ENCODE measurements around the gene ITPKB.
"Not testable (repeated sequence)": the region's sequence is repeated elsewhere in the genome, so short reads cannot be mapped to it uniquely, and the experiment has no call there.

Gene ITPKB

DNA sequence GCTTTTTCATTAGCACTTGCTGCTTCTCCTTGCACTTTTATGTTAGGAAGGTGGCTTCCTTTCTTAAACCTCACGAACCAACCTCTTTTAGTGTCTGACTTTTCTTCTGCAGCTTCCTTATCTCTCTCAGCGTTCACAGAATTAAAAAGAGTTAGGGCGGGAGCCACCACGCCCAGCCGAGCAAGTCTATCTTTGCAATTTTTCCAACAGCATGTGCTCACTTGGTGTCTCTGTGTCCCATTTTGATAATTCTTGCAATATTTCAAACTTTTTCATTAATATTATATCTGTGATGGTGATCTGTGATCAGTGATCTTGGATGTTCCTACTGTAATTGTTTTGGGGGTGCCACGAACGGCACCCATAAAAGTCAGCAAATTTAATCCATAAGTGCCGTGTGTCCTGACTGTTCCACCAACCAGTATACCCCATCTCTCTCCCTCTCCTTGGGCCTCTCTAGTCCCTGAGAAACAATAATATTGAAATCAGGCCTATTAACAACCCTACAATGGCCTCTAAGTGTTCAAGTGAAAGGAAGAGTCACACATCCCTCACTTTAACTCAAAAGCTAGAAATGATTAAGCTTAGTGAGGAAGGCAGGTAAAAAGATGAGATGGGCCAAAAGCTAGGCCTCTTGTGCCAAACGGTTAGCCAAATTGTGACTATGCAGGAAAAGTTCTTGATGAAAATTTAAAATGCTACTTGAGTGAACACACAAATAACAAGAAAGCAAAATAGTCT is 15.9 kb upstream of the ITPKB start:
- DNase-seq = no peak

DNA sequence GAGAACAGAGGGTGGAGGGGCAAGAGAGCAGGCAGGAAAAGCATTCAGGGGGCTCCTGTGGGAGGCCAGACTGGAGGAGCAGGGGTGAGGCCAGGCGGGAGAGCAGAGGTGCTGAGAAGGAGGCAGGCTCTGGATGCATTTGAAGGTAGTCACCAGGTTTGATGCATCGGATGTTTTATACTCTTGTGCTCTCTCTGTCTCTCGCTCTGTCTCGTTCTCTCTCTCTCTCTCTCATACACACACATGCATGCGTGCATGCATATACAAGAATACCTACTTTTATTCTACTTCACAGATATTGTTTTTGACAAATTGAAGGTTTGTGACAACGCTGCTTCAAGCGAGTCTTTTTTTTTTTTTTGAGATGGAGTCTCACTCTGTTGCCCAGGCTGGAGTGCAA is 15.0 kb upstream of the ITPKB start:
- no peak for DNase-seq

- no peak for DNase-seq
Measured at GRCh38 chr1:226751703-226752102, 12.6 kb upstream of the ITPKB start.

GRCh38 chr1:226751214-226751613 is 12.1 kb upstream of the ITPKB start:
- DNase-seq = no peak

DNA sequence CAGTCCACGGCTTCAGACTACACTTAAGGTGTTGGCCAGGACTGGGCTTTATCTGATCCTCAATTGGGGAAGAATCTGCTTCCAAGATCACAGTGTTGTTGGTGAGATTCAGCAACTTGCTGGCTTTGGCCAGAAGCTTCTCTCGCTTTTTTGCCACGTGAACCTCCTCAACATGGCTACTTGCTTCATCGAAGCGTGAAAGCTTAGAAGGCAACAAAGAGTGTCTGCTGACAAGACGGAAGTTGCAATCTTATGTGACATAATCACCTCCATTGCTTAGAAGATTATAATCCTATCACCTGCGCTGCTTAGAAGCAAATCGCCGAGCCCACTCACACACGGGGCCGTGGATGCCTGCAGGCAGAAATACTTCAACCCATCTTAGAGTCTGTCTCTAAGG is 10.4 kb upstream of the ITPKB start:
- no peak for DNase-seq

DNA sequence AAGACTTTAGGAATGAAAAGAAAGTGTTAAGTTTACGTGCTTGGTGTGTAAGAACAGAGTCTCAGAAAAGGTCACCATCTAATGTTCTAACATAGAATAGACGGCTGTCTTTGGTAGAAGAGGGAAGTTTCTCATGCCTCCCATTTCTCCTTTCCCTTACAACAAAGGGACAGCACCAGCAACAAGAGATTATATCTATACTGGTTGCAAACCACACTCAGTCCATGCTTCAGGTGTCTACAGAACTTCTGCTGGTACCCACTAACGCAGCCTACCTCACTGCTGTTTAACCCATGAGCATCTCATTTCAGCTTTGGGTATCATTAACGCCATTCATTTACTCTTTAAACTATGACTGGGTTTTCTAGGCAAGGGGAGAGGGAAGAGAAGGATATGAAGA is 9.2 kb upstream of the ITPKB start:
- DNase-seq = no peak

GRCh38 chr1:226747519-226748263 is 8.6 kb upstream of the ITPKB start:
- DNase-seq = not testable (repeated sequence)

- DNase-seq = no peak
Measured at GRCh38 chr1:226743259-226743658, 4.2 kb upstream of the ITPKB start.

GRCh38 chr1:226741009-226741408 is 1.9 kb upstream of the ITPKB start:
- no peak for DNase-seq

- no peak for DNase-seq
Measured at GRCh38 chr1:226739696-226740065, 599 bp upstream of the ITPKB start.

DNA sequence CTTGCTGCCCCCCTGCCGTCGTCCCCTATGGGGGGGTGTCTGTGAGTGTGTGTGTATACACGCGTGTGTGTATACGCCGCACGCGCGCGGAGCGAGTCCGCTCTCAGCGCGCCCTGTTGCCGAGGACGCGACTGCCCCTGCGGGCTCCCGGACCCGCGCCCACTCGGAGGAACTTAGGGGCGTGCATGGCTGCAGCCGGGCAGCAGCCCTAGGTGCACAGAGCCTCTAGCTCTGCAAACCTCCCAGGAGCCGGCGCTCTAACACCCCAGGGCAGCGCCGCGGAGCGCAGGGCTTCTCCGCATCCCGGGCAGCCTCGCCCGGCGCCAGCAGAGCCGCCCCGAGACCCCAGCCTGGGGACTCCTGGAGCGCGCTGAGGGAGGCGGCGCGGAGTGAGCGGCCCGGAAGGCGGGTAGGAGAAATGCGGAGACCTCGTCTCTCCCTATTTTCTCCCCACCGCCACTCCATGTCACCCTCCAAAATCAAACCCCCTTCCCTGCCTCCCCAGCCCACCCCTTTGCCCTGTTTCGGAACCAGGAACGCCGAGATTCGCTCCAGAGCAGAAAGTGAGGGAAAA is 574 bp downstream of the ITPKB start:
- DNase-seq = no peak

DNA sequence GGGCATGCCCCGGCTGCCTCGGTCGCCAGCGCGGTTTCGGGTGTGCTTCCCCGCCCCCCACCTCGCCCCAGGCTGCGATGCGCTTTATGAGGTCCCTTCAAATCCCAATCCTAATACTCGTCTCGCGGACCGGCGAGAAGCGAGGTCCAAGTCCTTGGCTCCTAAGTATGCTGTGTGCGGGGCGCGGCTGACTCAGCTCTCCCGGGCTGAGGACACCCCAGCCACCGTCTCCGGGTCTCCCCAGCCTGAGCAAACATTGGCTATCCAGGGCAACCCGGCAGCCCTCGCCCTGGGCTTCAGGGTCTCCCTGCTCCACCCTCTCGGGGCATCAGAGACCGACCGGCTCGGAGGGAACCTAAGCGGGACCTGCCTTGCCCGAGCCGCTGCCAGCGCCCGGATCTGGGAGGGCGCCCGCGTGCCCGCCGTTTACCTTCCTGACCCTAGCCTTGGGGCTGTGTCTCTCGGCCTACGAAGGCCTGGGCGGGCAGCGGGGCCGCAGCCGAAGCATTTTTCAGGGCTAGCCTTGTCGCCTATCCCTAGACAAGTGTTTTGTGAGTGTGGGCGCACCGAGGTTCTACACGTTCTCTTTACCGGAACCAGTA is 1.2 kb downstream of the ITPKB start:
- no peak for DNase-seq

GRCh38 chr1:226736908-226737818 is 1.9 kb downstream of the ITPKB start:
- DNase-seq = no peak

DNA sequence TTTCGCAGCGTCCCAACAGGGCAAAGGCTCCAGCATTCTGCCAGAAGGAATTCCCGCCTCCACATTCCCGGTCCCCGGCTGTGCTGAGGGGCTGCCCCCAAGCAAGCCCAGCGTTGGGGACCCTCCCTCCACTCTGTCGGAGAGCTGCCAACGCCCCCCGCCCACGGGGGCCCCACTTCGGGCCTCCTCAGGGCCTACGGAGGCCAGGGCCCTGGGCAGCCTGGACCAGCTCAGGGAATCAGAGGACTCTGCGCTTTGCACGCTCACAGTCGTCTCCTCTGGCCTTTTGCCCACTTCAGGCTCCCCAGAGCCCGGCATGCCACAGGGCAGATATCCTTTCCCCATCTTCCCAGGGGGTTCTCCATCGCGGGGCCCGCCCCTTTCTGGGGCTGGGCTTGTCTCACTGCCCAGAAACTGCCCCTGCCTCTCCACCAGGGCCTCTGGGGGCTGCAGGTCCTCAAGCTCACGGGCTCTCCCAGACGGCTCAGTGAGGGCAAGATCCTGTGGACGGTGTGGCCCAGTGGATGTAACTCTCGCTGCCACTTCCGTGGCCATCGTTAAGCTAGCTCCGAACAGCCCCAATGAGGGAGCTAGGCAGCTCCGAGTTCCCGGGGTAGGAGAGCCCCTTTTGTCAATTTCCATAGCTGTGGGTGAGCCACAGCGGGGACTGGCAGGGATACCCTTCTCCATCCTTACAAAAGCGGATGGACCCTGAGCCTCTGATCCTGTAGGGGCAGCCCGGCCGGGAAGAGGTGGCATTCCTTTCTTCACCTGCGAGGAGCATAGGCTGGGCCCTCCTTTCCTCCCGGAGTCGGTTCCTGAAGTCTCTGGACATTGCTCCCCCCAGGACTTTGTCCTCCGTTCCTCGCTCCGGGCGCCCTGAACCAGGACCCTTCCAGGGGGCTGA is 2.8 kb downstream of the ITPKB start:
- no peak for DNase-seq

- DNase-seq = no peak
Measured at GRCh38 chr1:226735576-226735975, 3.5 kb downstream of the ITPKB start.

DNA sequence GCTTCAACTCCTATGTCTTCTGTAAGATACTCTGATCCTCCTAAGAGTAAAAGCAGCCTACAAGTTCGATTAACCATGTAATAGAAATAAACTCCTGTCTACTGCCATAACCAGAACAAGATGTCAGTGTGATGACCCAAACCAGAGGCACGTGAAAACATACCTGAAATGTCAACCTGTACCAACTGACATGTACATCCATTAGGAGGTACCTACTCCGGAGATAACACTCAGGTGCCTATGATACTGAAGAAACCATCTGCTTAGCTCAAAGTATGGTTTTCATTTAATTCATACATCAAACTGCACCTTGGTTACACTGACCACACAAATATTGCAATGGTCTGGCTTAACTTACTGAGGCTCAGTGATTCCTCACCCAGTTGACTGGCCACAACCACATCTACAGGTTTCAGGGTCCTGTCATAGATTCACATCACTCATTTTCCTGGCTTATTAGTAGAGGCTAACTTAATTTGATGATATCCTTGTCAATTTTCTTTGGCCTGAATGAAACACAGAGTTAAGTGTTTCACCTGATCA is 4.4 kb downstream of the ITPKB start:
- DNase-seq = no peak

GRCh38 chr1:226733876-226734275 is 5.2 kb downstream of the ITPKB start:
- DNase-seq = no peak

- no peak for DNase-seq
Measured at GRCh38 chr1:226733304-226733703, 5.8 kb downstream of the ITPKB start.

- no peak for DNase-seq
Measured at GRCh38 chr1:226732856-226733291, 6.2 kb downstream of the ITPKB start.

DNA sequence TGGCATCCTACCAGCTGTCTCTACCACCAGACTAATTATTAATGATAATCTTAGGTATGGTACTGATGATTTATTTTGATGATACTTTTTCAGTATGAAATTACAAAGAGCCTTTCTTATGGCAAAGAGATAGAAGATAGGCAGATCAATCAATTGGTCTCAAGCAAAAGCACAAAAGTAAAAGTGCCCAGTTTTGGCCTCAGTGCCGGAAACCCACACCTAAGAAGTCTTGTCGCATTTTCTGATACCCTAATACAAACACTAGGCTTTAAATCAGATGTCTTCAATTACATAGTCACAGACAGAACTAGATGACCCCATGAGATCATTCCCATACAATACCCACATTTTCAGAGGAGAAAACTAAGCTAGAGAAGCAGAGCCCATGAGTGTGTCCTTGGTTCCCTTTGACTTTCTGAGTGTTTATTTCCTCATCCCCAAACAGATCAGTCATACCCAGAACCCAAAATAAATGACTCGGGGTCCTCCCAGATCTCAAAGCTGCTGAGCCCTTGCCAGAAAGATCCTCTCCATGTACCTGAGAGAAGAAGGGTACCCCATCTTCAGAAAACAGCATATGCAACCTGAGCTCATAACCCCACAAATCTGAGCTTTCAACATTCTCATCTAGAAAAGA is 7.7 kb downstream of the ITPKB start:
- no peak for DNase-seq

DNA sequence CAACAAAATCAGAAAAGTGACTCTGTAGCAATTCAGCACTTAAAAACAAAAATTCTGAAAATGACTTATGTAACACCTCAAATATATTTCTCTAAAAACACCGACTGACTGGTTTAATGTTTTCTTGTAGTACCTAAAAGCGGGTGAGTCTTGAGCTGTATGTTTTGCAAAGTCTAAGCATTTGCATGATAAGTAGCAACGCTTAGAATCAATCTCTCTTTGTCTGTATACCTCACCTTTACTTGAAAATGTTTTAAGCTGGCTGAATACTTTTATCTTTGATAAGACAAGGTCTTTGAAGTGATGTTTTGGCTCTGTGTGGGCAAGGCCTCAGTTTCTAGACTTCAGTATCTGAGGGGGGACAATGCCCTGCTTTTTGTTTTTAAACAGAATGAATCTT is 8.2 kb downstream of the ITPKB start:
- no peak for DNase-seq
